ENCODE results near the gene TCAF1.
"Not testable (repeated sequence)": the region's sequence is repeated elsewhere in the genome, so short reads cannot be mapped to it uniquely, and the experiment has no call there.

GRCh38 chr7:143826578-143826977, 75.4 kb downstream of the TCAF1 start:
- TF ChIP-seq, protein P1, sequence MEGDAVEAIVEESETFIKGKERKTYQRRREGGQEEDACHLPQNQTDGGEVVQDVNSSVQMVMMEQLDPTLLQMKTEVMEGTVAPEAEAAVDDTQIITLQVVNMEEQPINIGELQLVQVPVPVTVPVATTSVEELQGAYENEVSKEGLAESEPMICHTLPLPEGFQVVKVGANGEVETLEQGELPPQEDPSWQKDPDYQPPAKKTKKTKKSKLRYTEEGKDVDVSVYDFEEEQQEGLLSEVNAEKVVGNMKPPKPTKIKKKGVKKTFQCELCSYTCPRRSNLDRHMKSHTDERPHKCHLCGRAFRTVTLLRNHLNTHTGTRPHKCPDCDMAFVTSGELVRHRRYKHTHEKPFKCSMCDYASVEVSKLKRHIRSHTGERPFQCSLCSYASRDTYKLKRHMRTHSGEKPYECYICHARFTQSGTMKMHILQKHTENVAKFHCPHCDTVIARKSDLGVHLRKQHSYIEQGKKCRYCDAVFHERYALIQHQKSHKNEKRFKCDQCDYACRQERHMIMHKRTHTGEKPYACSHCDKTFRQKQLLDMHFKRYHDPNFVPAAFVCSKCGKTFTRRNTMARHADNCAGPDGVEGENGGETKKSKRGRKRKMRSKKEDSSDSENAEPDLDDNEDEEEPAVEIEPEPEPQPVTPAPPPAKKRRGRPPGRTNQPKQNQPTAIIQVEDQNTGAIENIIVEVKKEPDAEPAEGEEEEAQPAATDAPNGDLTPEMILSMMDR (IDR thresholded peaks at IDR 0.05): not testable (repeated sequence)
- TF ChIP-seq POLR2A (IDR thresholded peaks at IDR 0.05; ENCODE audit: low read depth); EP300 (IDR thresholded peaks at IDR 0.05): not testable (repeated sequence)

Measured in esophagus muscularis mucosa (tissue), 4 donors.